ENCODE measurements around the gene SPATA31C1.

Gene SPATA31C1

DNA sequence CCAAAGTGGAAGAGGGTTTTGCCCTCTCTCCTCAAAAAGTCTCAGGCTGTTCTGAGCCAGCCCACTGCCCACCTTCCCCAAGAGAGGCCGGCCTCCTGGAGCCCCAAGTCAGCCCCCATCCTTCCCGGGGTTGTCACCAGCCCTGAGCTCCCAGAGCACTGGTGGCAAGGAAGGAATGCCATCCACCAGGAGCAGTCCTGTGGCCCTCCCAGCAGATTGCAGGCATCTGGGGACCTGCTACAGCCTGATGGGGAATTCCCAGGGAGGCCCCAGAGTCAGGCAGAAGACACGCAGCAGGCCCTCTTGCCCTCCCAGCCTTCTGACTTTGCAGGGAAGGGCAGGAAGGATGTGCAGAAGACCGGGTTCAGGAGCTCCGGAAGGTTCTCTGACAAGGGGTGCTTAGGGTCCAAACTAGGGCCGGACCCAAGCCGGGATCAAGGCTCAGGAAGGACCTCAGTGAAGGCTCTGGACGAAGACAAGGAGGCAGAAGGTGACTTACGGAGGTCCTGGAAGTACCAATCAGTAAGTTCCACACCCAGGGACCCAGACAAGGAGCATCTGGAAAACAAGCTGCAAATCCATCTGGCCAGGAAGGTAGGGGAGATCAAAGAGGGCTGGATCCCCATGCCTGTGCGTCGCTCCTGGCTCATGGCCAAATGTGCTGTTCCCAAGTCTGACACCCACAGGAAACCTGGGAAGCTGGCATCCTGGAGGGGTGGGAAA, 31.4 kb upstream of the SPATA31C1 start:
- Histone ChIP-seq H3K79me2 (ENCODE audit: insufficient read depth, low read length) (no peaks in the 10 kb centered on the region), H2AFZ (ENCODE audit: low read length) (no peak overlapping the region), H3K9me2 (replicated peaks; ENCODE audit: low read depth, low read length) (no peaks in the 10 kb centered on the region), H3K27me3 (ENCODE audit: insufficient read depth, low read length, poor library complexity, severe bottlenecking) (no peaks in the 10 kb centered on the region), H3F3A (ENCODE audit: low read depth) (no peaks in the 10 kb centered on the region), H3K4me3 (ENCODE audit: low read length, poor library complexity, severe bottlenecking) (no peak overlapping the region), H3K36me3 (ENCODE audit: insufficient read depth, low read length) (no peaks in the 10 kb centered on the region), H3K4me1 (ENCODE audit: insufficient read depth, low read length, poor library complexity, severe bottlenecking) (no peaks in the 10 kb centered on the region), H4K20me1 (ENCODE audit: insufficient read depth, low read length, poor library complexity, severe bottlenecking) (no peaks in the 10 kb centered on the region), H3K9me3 (ENCODE audit: insufficient read depth, low read depth, low read length) (peaks cover 3% of the 10 kb centered on the region; the same call in 1 of the 2 replicates), H3K9ac (ENCODE audit: low read depth, low read length, poor library complexity, severe bottlenecking) (no peak overlapping the region), H3K4me2 (ENCODE audit: low read depth, low read length, poor library complexity, severe bottlenecking) (no peak overlapping the region)
- no peak for TF ChIP-seq EZH2phosphoT487 (IDR thresholded peaks at IDR 0.05; ENCODE audit: borderline replicate concordance)
- TF ChIP-seq, protein P1, sequence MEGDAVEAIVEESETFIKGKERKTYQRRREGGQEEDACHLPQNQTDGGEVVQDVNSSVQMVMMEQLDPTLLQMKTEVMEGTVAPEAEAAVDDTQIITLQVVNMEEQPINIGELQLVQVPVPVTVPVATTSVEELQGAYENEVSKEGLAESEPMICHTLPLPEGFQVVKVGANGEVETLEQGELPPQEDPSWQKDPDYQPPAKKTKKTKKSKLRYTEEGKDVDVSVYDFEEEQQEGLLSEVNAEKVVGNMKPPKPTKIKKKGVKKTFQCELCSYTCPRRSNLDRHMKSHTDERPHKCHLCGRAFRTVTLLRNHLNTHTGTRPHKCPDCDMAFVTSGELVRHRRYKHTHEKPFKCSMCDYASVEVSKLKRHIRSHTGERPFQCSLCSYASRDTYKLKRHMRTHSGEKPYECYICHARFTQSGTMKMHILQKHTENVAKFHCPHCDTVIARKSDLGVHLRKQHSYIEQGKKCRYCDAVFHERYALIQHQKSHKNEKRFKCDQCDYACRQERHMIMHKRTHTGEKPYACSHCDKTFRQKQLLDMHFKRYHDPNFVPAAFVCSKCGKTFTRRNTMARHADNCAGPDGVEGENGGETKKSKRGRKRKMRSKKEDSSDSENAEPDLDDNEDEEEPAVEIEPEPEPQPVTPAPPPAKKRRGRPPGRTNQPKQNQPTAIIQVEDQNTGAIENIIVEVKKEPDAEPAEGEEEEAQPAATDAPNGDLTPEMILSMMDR (conservative IDR thresholded peaks at IDR 0.05; ENCODE audit: low read length) = no peak

DNA sequence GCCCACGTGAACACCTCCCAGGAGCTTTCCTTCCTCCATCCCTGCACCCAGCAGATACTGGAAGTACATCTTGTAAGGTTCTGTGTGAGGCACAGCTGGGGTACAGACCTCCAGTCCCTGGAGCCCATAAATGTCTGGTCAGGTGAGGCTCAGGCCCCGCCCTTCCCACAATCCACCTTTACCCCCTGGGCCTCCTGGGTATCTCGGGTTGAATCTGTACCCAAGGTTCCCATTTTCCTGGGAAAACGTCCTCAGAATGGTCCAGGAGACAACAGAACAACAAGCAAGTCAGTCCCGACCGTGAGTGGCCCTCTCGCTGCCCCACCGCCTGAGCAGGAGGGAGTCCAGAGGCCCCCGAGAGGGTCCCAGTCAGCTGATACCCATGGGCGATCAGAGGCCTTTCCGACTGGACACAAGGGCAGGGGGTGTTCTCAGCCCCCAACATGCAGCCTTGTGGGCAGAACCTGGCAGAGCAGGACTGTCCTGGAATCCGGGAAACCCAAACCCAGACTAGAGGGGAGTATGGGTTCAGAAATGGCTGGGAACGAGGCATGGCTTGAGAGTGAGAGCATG, 30.7 kb upstream of the SPATA31C1 start:
- H3K9ac ChIP-seq (ENCODE audit: low read depth, low read length, poor library complexity, severe bottlenecking) = no peak overlapping the region
- no peak overlapping the region for H3K4me3 ChIP-seq (ENCODE audit: low read length, poor library complexity, severe bottlenecking)
- TF ChIP-seq, protein P1 (conservative IDR thresholded peaks at IDR 0.05; ENCODE audit: low read length) = no peak
- TF ChIP-seq EZH2phosphoT487 (IDR thresholded peaks at IDR 0.05; ENCODE audit: borderline replicate concordance) = no peak
- H3K4me1 ChIP-seq (ENCODE audit: insufficient read depth, low read length, poor library complexity, severe bottlenecking) = no peaks in the 10 kb centered on the region
- H3F3A ChIP-seq (ENCODE audit: low read depth) = no peaks in the 10 kb centered on the region
- H3K4me2 ChIP-seq (ENCODE audit: low read depth, low read length, poor library complexity, severe bottlenecking) = no peak overlapping the region
- H3K9me3 ChIP-seq (ENCODE audit: insufficient read depth, low read depth, low read length) = peaks cover 3% of the 10 kb centered on the region; the same call in 1 of the 2 replicates
- H3K9me2 ChIP-seq (replicated peaks; ENCODE audit: low read depth, low read length) = no peaks in the 10 kb centered on the region
- H2AFZ ChIP-seq (ENCODE audit: low read length) = no peak overlapping the region
- H3K27me3 ChIP-seq (ENCODE audit: insufficient read depth, low read length, poor library complexity, severe bottlenecking) = no peaks in the 10 kb centered on the region
- no peaks in the 10 kb centered on the region for H3K36me3 ChIP-seq (ENCODE audit: insufficient read depth, low read length)
- H3K79me2 ChIP-seq (ENCODE audit: insufficient read depth, low read length) = no peaks in the 10 kb centered on the region
- H4K20me1 ChIP-seq (ENCODE audit: insufficient read depth, low read length, poor library complexity, severe bottlenecking) = no peaks in the 10 kb centered on the region

DNA sequence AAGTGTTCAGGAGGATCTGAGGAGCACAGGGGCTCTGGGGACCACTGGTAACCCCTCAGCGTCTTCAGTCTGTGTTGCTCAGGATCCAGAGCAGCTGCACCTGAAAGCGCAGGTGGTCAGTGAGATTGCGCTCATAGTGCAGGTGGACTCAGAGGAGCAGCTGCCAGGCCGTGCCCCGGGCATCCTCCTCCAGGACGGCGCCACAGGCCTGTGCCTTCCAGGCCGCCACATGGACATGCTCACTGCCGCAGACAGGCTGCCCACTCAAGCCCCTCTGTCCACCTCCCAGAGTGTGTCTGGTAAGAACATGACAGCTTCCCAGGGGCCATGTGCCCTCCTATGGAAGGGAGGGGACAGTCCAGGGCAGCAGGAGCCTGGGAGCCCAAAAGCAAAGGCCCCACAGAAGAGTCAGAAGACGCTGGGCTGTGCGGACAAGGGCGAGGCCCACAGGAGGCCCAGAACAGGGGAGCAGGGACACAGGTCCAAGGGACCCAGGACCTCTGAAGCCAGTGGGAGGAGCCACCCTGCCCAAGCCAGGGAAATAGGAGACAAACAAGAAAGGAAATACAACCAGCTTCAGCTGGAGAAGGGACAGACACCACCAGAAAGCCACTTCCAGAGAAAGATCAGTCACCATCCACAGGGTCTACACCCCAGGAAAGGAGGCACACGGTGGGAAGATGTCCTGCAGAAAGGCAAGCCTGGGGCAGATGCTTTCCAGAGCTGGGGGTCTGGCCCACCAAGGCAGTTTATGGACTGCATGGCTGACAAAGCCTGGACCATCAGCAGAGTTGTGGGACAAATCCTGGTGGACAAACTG, 29.9 kb upstream of the SPATA31C1 start:
- H2AFZ ChIP-seq (ENCODE audit: low read length) = no peak overlapping the region
- H3K9ac ChIP-seq (ENCODE audit: low read depth, low read length, poor library complexity, severe bottlenecking) = no peak overlapping the region
- no peak overlapping the region for H3K4me2 ChIP-seq (ENCODE audit: low read depth, low read length, poor library complexity, severe bottlenecking)
- H3K36me3 ChIP-seq (ENCODE audit: insufficient read depth, low read length) = no peaks in the 10 kb centered on the region
- H3K4me3 ChIP-seq (ENCODE audit: low read length, poor library complexity, severe bottlenecking) = no peak overlapping the region
- no peaks in the 10 kb centered on the region for H4K20me1 ChIP-seq (ENCODE audit: insufficient read depth, low read length, poor library complexity, severe bottlenecking)
- no peaks in the 10 kb centered on the region for H3K4me1 ChIP-seq (ENCODE audit: insufficient read depth, low read length, poor library complexity, severe bottlenecking)
- TF ChIP-seq, protein P1 (conservative IDR thresholded peaks at IDR 0.05; ENCODE audit: low read length) = no peak
- TF ChIP-seq EZH2phosphoT487 (IDR thresholded peaks at IDR 0.05; ENCODE audit: borderline replicate concordance) = no peak
- H3K79me2 ChIP-seq (ENCODE audit: insufficient read depth, low read length) = no peaks in the 10 kb centered on the region
- no peaks in the 10 kb centered on the region for H3K27me3 ChIP-seq (ENCODE audit: insufficient read depth, low read length, poor library complexity, severe bottlenecking)
- H3K9me3 ChIP-seq (ENCODE audit: insufficient read depth, low read depth, low read length) = peaks cover 3% of the 10 kb centered on the region; the same call in 1 of the 2 replicates
- no peaks in the 10 kb centered on the region for H3F3A ChIP-seq (ENCODE audit: low read depth)
- no peaks in the 10 kb centered on the region for H3K9me2 ChIP-seq (replicated peaks; ENCODE audit: low read depth, low read length)

Measured in Loucy (cell line).